Kidney (tissue), 14 donors: Measurements from ENCODE around the gene JCHAIN. TPM values are rescaled to one million over a fixed set of nuclear protein-coding genes. Genes with fewer than 3 reads are reported as not detected.
"Not testable (repeated sequence)": the region's sequence is repeated elsewhere in the genome, so short reads cannot be mapped to it uniquely, and the experiment has no call there.

ENCODE experiments used
- DNase-seq, 5 donors: peaks; one replicate each; pipeline ENCODE4 v3.0.0-alpha.2; 2013 to 2020
- FAIRE-seq: peaks from 2 replicates; lab custom pipeline; 2012; peaks lifted over from hg19 to GRCh38; lab: Jason Lieb, UNC
- H3K27ac ChIP-seq, 2 donors: one replicate each; pipeline ENCODE4 v1.7.0; 2013; ENCODE audit warnings: low read depth in 2 of 2, low read length in 2 of 2, inconsistent platforms in 1 of 2
- H3K27me3 ChIP-seq: one replicate; pipeline ENCODE4 v1.7.1; 2013; ENCODE audit warnings: low read length, inconsistent platforms; ENCODE audit not compliant: control insufficient read depth, insufficient read depth
- H3K36me3 ChIP-seq, 3 donors: one replicate each; pipeline versions ENCODE4 v1.7.0 to v1.7.1; 2013; ENCODE audit warnings: low read length in 3 of 3, control low read depth in 1 of 3, inconsistent platforms in 1 of 3; ENCODE audit not compliant: insufficient read depth in 3 of 3, control insufficient read depth in 2 of 3
- H3K4me1 ChIP-seq, 3 donors: one replicate each; pipeline versions ENCODE4 v1.7.0 to v1.7.1; 2013; ENCODE audit warnings: low read length in 3 of 3, inconsistent platforms in 1 of 3, low read depth in 1 of 3; ENCODE audit not compliant: control insufficient read depth in 2 of 3, insufficient read depth in 2 of 3
- H3K4me3 ChIP-seq, 3 donors: one replicate each; pipeline versions ENCODE4 v1.7.0 to v1.8.1; 2013; ENCODE audit warnings: low read length in 3 of 3, control low read depth in 1 of 3, inconsistent platforms in 1 of 3
- H3K9ac ChIP-seq, 3 donors: one replicate each; pipeline versions ENCODE4 v1.7.0 to v1.7.1; 2013; ENCODE audit warnings: low read length in 3 of 3, control low read depth in 1 of 3, inconsistent platforms in 1 of 3
- H3K9me3 ChIP-seq, 3 donors: one replicate each; pipeline versions ENCODE4 v1.7.0 to v1.7.1; 2013; ENCODE audit warnings: low read length in 3 of 3, control low read depth in 1 of 3, inconsistent platforms in 1 of 3; ENCODE audit not compliant: control insufficient read depth in 2 of 3, insufficient read depth in 1 of 3
- intact Hi-C: fragments of 100-400 bp; cut with DNase I; formaldehyde crosslinking; loops from one replicate; pipeline ENCODE4 v1.11.1; 2022
- polyA plus RNA-seq: library from polyadenylated mRNA; stranded (reverse); fragments of 350-450 nt; fragmentation: Illumina TruSeq; extraction: RNeasy Lipid Tissue Mini Kit (QIAGEN cat#74804); gene quantifications from one replicate; pipeline ENCODE4 v1.2.3, GENCODE V29; 2014; ENCODE audit warnings: low read depth, low replicate concordance; ENCODE audit not compliant: insufficient read depth
- total RNA-seq: library from RNA; stranded (reverse); fragmentation: NEBNext Ultra II Directional; extraction: Animal tissue kit (Norgen Biotek cat#: 25700); gene quantifications from one replicate; pipeline ENCODE4 v1.2.1, GENCODE V29; 2021
- TF ChIP-seq, protein P1 (sequence below): IDR thresholded peaks from 3 replicates; pipeline ENCODE4 v1.5.1; 2012; ENCODE audit warnings: mild to moderate bottlenecking, moderate library complexity, borderline replicate concordance; ENCODE audit not compliant: insufficient read depth; ENCODE audit errors: extremely low read depth
- donor health status: control.
- donor health status: control.
- donor health status: control.
- donor health status: control.
- donor health status: control.
- donor health status: DM: yes; HTN: yes; CAD: no.
- donor health status: Normal renal cell carcinoma (clear cell type).

The JCHAIN gene
- total and polyA plus RNA-seq, 2 donors from 2014 or later = 5.1 to 355 TPM

DNA sequence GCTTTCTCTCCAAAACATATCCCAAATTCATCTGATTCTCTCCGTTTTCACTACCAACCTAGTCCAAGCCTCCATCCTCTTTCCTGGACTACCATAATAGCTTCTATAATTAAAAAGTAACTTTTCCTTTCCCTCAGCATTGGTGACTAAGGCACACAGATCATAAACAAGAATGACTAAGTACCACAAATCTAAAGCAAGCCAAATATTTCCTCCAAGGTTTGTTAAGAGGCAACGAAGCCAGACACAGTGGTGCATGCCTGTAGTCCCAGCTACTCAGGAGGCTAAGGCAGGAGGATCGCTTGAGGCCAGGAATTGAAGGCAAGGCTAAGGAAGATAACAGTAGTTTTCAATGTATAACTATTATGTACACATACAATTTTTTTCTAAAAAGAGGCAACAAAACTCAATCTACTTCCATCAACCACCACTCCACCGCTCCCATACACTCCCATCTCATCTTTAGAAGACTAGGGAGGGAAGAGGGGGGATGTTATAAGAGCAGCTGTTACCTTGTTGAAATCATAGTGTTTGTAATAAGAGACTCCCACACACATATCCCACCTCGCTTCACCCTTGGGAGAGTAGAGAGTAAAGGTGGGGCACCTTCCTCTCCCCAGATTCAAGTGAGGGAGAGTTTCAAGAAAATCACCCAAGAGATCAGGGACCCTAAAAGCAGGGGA, 4.2 kb upstream of the JCHAIN start:
- Histone ChIP-seq H3K9me3 (no peaks in the 10 kb centered on the region), H3K36me3 (no peaks in the 10 kb centered on the region), H3K9ac (no peak overlapping the region), H3K27ac (no peak overlapping the region), H3K27me3 (no peaks in the 10 kb centered on the region), H3K4me3 (no peak overlapping the region), H3K4me1 (peaks cover 0 to 10% (median 0%) of the 10 kb centered on the region in 3 donors)
- TF ChIP-seq, protein P1, sequence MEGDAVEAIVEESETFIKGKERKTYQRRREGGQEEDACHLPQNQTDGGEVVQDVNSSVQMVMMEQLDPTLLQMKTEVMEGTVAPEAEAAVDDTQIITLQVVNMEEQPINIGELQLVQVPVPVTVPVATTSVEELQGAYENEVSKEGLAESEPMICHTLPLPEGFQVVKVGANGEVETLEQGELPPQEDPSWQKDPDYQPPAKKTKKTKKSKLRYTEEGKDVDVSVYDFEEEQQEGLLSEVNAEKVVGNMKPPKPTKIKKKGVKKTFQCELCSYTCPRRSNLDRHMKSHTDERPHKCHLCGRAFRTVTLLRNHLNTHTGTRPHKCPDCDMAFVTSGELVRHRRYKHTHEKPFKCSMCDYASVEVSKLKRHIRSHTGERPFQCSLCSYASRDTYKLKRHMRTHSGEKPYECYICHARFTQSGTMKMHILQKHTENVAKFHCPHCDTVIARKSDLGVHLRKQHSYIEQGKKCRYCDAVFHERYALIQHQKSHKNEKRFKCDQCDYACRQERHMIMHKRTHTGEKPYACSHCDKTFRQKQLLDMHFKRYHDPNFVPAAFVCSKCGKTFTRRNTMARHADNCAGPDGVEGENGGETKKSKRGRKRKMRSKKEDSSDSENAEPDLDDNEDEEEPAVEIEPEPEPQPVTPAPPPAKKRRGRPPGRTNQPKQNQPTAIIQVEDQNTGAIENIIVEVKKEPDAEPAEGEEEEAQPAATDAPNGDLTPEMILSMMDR = no peak
- intact Hi-C loops = no loop called here
- FAIRE-seq (no peak), DNase-seq (no peak)

DNA sequence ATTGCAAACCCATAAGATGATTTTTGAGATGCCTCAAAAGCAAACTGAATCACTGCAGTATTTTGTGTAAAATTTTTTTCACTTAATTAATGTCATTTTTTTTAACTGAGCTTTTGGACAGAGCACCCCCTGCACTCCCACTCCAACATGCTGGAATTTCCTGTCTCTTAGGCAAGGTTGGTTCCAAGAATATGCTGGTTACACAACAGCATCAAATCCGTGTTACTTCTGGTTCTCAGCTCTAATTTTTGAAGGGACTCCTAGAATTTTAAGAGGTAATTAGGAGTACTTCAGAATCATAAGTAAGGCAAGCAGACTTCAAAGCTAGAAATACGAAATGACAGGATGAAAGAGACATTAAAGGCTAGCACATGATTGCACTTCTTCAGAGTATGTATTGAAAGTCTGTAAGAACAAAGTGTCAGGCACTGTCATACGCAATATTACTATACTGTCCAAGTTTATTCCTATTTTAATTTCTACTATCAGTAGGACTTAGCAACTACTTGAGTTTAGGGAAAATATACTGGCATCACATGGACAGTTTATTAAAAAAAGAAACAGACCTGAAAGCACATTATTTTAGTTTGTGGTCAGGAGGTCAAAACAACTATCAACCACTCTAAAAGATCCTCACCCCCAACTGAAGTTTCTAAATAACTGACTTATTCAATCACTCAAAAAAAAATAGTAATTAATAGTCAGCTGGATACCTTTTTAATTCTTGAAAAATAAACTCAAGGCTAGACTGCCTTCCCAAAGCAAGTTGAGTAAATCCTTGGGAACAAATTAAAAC, 1.6 kb upstream of the JCHAIN start:
- TF ChIP-seq, protein P1 = no peak
- Histone ChIP-seq H3K27ac (no peak overlapping the region), H3K9ac (no peak overlapping the region), H3K27me3 (no peaks in the 10 kb centered on the region), H3K9me3 (no peaks in the 10 kb centered on the region), H3K4me1 (peaks cover 0 to 10% (median 0%) of the 10 kb centered on the region in 3 donors), H3K36me3 (no peaks in the 10 kb centered on the region), H3K4me3 (no peak overlapping the region)
- DNase-seq = no peak
- FAIRE-seq = no peak
- intact Hi-C loops = no loop called here

DNA sequence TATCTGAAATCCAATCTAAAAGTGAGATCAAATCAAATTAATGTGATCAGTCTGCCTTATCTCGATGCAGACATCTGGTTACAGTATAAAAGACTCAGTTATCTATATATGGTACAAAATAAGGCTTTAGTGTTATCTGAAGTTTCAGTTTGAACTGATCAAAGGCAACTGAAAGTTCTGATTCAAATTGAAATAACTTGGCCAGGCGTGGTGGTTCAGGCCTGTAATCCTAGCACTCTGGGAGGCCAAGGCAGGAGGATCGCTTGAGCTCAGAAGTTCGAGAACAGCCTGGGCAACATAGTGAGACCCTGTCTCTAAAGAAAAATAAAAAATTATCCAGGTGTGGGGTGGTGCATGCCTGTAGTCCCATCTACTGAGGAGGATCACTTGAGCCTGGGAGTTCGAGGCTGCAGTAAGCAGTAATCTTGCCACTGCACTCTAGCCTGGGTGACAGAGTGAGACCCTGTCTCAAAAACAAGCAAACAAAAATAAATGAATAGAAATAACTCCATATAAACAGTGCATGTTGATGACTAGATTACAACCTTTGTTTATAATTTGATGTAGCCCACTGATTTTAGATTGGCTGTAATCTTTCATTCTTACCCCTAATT, 4.9 kb downstream of the JCHAIN start:
- intact Hi-C loops, H3K9ac ChIP-seq, H3K36me3 ChIP-seq, DNase-seq, H3K27ac ChIP-seq, H3K4me3 ChIP-seq, H3K9me3 ChIP-seq, H3K27me3 ChIP-seq, H3K4me1 ChIP-seq, FAIRE-seq: not testable (repeated sequence)

DNA sequence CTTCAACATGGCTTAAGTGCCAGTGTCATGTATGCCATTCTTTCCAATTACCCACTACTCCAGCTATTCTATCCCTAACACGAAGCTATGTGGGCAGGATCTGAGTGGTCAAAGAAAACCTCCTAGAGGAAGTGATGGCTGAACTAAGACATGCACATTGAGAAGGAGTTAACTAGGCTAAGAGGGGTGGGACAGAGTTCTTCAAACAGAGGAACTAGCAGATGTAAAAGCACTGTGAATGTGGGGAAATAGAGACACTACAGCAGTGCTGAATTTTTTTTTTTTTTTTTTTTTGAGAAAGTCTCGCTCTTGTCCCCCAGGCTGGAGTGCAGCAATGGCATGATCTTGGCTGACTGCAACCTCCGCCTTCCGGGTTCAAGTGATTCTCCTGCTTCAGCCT, 6.2 kb downstream of the JCHAIN start:
- no peaks in the 10 kb centered on the region for H3K27me3 ChIP-seq
- FAIRE-seq (no peak), DNase-seq (no peak)
- no peak overlapping the region for H3K4me3 ChIP-seq
- H3K36me3 ChIP-seq = no peaks in the 10 kb centered on the region
- no peak overlapping the region for H3K9ac ChIP-seq
- H3K9me3 ChIP-seq = no peaks in the 10 kb centered on the region
- no peak overlapping the region for H3K27ac ChIP-seq
- no peaks in the 10 kb centered on the region for H3K4me1 ChIP-seq
- intact Hi-C loops = no loop called here
- TF ChIP-seq, protein P1 = no peak
